Peyer's patch (tissue), 4 donors: ENCODE results near the gene FBN3. TPM values are rescaled to one million over a fixed set of nuclear protein-coding genes. Genes with fewer than 3 reads are reported as not detected.
A peak's percentile ranks its signal among the peaks of the same experiment; 100 is the strongest.

Experiments
- DNase-seq, 3 donors: peaks; one replicate each; pipeline ENCODE4 v3.0.0-alpha.2; 2017 to 2019
- H3K27ac ChIP-seq, 4 donors: fragments of 200-600 bp; sonication (generic); one replicate each; pipeline ENCODE4 v1.5.1; 2016 to 2019
- H3K27me3 ChIP-seq, 2 donors: fragments of 200-600 bp; sonication (generic); one replicate each; pipeline ENCODE4 v1.5.1; 2019
- H3K36me3 ChIP-seq, 3 donors: fragments of 200-600 bp; sonication (generic); one replicate each; pipeline ENCODE4 v1.5.1; 2016 to 2019
- H3K4me1 ChIP-seq, 4 donors: fragments of 200-600 bp; sonication (generic); one replicate each; pipeline ENCODE4 v1.5.1; 2016 to 2019
- H3K4me3 ChIP-seq, 4 donors: fragments of 200-600 bp; sonication (generic); 1 replicate in 3 of 4; 2 replicates in 1 of 4; pipeline ENCODE4 v1.5.1; 2016 to 2019; ENCODE audit warnings: mild to moderate bottlenecking in 1 of 4
- H3K9me3 ChIP-seq, 4 donors: fragments of 200-600 bp; sonication (generic); one replicate each; pipeline ENCODE4 v1.5.1; 2016 to 2019; ENCODE audit warnings: mild to moderate bottlenecking in 1 of 4
- POLR2A ChIP-seq, 2 donors: fragments of 450-650 bp; IDR thresholded peaks; one replicate each; pipeline ENCODE4 v1.5.1; 2017; ENCODE audit warnings: antibody characterized with exemption in 2 of 2, mild to moderate bottlenecking in 2 of 2, moderate library complexity in 2 of 2
- total RNA-seq, 4 donors: library from RNA; depleted of rRNA; stranded (reverse); fragments of >200 nt; gene quantifications; one replicate each; pipeline ENCODE4 v1.1.0, GENCODE V29; 2016
- TF ChIP-seq, protein P1 (sequence below), 6 experiments: fragments of 450-650 bp in 4 of 6; fragments of 200-600 bp in 2 of 6; sonication (generic) in 1 of 6; IDR thresholded peaks; one replicate each; pipeline ENCODE4 v1.5.1; 2017 to 2019; ENCODE audit warnings: antibody characterized with exemption in 6 of 6, mild to moderate bottlenecking in 3 of 6, moderate library complexity in 1 of 6

Gene FBN3
- total RNA-seq, 4 donors from 2014 or later, result 0.28 TPM; not detected in 3

DNA sequence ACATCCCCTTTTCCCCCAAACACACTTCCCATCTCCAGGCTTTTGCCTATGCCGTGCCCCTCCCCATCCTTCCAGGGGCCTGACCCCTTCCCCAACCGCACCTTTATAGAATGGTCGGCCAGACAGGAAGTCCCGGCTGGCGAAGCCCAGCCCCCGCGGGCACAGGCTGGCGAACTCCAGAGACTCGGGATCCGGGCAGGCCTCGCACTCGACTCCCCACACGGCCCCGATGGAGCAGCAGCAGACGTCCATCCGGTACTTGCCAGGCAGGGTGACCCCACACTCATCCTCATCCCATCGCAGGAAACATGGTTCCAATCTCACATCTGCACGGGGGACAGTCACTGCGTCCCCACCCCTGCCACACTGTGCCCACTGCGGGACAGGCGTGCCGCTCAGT lies 25.7 kb downstream of the FBN3 start:
- no peaks in the 10 kb centered on the region for H3K9me3 ChIP-seq
- no peak overlapping the region for H3K4me3 ChIP-seq
- H3K36me3 ChIP-seq, result no peaks in the 10 kb centered on the region
- no peaks in the 10 kb centered on the region for H3K27me3 ChIP-seq
- no peak overlapping the region for H3K27ac ChIP-seq
- no peak for DNase-seq
- TF ChIP-seq POLR2A (IDR thresholded peaks at IDR 0.05), result no peak
- TF ChIP-seq, protein P1, sequence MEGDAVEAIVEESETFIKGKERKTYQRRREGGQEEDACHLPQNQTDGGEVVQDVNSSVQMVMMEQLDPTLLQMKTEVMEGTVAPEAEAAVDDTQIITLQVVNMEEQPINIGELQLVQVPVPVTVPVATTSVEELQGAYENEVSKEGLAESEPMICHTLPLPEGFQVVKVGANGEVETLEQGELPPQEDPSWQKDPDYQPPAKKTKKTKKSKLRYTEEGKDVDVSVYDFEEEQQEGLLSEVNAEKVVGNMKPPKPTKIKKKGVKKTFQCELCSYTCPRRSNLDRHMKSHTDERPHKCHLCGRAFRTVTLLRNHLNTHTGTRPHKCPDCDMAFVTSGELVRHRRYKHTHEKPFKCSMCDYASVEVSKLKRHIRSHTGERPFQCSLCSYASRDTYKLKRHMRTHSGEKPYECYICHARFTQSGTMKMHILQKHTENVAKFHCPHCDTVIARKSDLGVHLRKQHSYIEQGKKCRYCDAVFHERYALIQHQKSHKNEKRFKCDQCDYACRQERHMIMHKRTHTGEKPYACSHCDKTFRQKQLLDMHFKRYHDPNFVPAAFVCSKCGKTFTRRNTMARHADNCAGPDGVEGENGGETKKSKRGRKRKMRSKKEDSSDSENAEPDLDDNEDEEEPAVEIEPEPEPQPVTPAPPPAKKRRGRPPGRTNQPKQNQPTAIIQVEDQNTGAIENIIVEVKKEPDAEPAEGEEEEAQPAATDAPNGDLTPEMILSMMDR (IDR thresholded peaks at IDR 0.05), result no peak
- H3K4me1 ChIP-seq, result no peaks in the 10 kb centered on the region

DNA sequence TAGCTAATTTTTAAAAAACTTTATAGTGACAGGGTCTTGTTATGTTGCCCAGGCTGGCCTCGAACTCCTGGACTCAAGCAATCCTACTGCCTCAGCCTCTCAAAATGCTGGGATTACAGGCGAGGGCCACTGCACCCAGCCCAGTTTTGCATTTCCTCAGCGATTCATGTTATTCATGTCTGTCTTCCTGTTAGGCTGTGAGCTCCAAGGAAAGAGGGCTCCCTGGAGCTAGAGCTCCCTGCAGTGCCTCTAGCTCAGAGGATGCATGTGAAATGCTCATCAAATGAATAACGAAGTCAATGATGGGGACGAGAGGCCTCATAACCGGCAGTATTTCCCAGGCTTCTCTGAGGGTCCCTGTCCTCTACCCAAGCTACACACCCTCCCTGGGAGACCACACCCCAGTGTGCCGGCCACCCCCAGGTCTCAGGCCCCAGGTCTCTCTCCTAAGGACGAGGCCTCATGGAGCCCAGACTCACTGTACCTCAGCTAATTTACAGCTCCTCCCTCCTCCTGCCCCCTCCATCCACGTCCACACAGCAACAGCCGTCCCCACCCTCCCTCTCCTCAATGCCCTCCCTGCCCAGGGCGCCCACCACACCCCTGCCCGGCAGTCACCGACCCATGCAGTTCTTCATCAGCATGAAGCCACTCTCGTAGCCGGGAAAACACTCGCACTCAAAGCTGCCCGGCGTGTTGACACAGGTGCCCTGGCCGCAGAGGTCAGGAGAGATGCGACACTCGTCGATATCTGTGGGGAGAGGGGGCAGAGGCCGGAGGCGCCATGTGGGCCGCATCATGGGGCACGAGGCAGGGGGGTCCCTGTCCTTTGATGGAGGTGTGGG lies 28.5 kb downstream of the FBN3 start:
- TF ChIP-seq, protein P1 (IDR thresholded peaks at IDR 0.05), result no peak
- no peak for TF ChIP-seq POLR2A (IDR thresholded peaks at IDR 0.05)
- no peaks in the 10 kb centered on the region for H3K27me3 ChIP-seq
- no peak overlapping the region for H3K27ac ChIP-seq
- no peak for DNase-seq
- H3K4me1 ChIP-seq, result no peaks in the 10 kb centered on the region
- no peak overlapping the region for H3K4me3 ChIP-seq
- no peaks in the 10 kb centered on the region for H3K36me3 ChIP-seq
- H3K9me3 ChIP-seq, result no peaks in the 10 kb centered on the region

DNA sequence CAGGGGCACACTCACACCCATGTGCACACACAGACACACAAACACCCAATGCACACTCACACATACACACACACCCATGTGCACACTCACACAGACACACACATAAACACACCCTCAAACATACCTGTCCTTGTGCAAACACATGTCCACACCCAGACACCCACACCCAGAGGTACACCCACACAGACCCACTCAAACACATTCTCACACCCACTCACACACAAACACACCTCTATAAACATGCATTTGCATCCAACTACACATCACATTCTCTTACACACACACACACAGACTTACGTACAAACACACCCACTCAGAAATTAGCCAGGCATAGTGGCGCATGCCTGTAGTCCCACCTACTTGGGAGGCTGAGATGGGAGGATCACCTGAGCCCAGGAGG lies 31.4 kb downstream of the FBN3 start:
- no peak overlapping the region for H3K4me3 ChIP-seq
- no peak overlapping the region for H3K27ac ChIP-seq
- no peaks in the 10 kb centered on the region for H3K27me3 ChIP-seq
- H3K36me3 ChIP-seq, result no peaks in the 10 kb centered on the region
- H3K9me3 ChIP-seq, result no peaks in the 10 kb centered on the region
- no peak for DNase-seq
- H3K4me1 ChIP-seq, result no peaks in the 10 kb centered on the region
- TF ChIP-seq POLR2A (IDR thresholded peaks at IDR 0.05), result no peak
- TF ChIP-seq, protein P1 (IDR thresholded peaks at IDR 0.05), result no peak

DNA sequence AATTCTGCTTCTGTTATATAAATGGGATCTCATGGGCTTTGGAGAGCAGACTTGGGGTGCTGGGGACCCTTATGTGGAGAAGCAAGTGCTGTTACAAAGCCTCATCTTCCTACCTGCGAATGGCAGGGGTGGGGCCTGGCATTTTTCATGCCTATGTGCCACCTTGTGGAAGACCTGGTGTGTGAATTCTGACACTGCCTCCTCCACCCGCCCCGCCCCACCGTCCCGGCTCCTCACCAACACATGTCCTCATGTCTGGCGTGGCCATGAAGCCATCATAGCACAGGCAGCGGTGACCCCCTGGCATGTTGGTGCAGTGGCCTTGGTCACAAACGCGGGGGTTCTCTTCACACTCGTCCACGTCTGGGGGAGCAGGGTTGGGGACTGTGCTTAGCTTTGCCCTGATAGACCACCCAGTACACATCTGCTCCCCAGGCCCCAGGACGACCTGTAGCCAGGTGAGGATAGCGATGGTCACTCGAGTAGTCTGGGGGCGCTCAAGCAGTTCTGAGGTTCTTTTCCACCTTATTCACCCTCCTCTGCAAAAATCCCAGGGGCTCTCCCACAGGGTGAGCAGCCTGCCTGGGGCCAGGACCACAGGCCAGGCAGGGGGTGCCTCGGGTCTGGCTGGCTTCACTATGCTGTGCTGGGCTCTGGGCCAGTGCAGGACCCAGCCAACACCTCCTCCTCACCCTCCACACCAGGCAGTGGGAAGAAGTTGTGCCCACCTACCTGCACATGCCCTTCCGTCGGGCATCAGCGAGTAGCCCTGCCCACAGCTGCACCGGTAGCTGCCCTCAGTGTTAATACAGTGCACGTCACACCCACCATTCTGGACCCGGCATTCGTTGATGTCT lies 32.7 kb downstream of the FBN3 start:
- H3K4me3 ChIP-seq, result no peak overlapping the region
- DNase-seq, result no peak
- no peak for TF ChIP-seq POLR2A (IDR thresholded peaks at IDR 0.05)
- TF ChIP-seq, protein P1 (IDR thresholded peaks at IDR 0.05), result peak in 1 of 6 experiments; percentile 34

DNA sequence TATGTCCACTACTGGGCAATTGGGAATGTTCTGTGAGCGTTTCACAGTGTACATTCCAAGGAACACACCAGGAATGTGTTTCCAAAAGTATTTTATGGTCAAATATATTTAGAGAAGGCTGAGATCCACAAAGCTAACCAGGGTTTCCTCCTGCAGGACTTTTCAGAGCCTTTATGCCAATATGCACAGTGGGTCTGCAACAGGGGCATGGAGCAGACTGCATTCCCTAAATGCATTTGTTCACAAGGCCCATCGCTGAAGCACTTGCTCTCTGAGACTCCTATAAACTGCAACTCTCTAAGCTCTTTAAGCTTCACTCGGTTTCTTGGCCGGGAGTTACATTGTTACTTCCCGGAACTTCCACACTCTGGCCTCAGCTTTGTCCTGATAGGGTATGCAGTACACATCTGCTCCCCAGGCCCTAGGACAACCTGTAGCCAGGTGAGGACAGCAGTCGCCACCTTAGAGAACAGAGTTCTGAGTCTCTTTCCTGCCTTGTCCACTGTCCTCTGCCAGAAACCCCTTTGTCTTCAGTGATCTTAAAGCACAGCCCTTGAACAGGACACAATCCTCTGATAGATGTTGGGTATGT lies 33.5 kb downstream of the FBN3 start:
- no peaks in the 10 kb centered on the region for H3K4me1 ChIP-seq
- H3K27ac ChIP-seq, result no peak overlapping the region
- no peak for DNase-seq
- H3K4me3 ChIP-seq, result no peak overlapping the region
- no peak for TF ChIP-seq POLR2A (IDR thresholded peaks at IDR 0.05)
- TF ChIP-seq, protein P1 (IDR thresholded peaks at IDR 0.05), result no peak
- H3K36me3 ChIP-seq, result no peaks in the 10 kb centered on the region
- H3K27me3 ChIP-seq, result no peaks in the 10 kb centered on the region
- H3K9me3 ChIP-seq, result no peaks in the 10 kb centered on the region

More for the DNA sequence above, 32.7 kb downstream of the FBN3 start:
- no peaks in the 10 kb centered on the region for H3K36me3 ChIP-seq
- H3K4me1 ChIP-seq, result no peaks in the 10 kb centered on the region
- H3K27ac ChIP-seq, result no peak overlapping the region
- no peaks in the 10 kb centered on the region for H3K27me3 ChIP-seq
- no peaks in the 10 kb centered on the region for H3K9me3 ChIP-seq
